Fibroblast of lung (primary cell): ENCODE results near the gene NRP1.

Source experiments
- EZH2 ChIP-seq: IDR thresholded peaks from 2 replicates; pipeline ENCODE4 v1.5.1; 2012; ENCODE audit warnings: low read length, control low read depth, mild to moderate bottlenecking; ENCODE audit errors: missing control alignments
- TF ChIP-seq, protein P1 (sequence below), 2 donors: IDR thresholded peaks in 1 of 2; conservative IDR thresholded peaks in 1 of 2; 1 replicate in 1 of 2; 2 replicates in 1 of 2; pipeline ENCODE4 v1.5.1; 2011 to 2012; ENCODE audit warnings: low read length in 2 of 2, control low read depth in 1 of 2, inconsistent platforms in 1 of 2, low read depth in 1 of 2, mild to moderate bottlenecking in 1 of 2

- TF ChIP-seq, protein P1, sequence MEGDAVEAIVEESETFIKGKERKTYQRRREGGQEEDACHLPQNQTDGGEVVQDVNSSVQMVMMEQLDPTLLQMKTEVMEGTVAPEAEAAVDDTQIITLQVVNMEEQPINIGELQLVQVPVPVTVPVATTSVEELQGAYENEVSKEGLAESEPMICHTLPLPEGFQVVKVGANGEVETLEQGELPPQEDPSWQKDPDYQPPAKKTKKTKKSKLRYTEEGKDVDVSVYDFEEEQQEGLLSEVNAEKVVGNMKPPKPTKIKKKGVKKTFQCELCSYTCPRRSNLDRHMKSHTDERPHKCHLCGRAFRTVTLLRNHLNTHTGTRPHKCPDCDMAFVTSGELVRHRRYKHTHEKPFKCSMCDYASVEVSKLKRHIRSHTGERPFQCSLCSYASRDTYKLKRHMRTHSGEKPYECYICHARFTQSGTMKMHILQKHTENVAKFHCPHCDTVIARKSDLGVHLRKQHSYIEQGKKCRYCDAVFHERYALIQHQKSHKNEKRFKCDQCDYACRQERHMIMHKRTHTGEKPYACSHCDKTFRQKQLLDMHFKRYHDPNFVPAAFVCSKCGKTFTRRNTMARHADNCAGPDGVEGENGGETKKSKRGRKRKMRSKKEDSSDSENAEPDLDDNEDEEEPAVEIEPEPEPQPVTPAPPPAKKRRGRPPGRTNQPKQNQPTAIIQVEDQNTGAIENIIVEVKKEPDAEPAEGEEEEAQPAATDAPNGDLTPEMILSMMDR (conservative IDR thresholded peaks at IDR 0.05 in 1 of 2, IDR thresholded peaks at IDR 0.05 in 1 of 2; ENCODE audit: low read depth in 1 of 2, low read length in 2 of 2): no peak
- no peak for TF ChIP-seq EZH2
Measured at GRCh38 chr10:33333260-33334101, 986 bp downstream of the NRP1 start.
